ENCODE measurements around the gene STRADA. TPM values are rescaled to one million over a fixed set of nuclear protein-coding genes. Genes with fewer than 3 reads are reported as not detected.

Gene STRADA
- total and polyA plus RNA-seq, 2 of the 8 experiments (the other 6 are each of a cell fraction or from before 2014, with no cell fraction given) = 35.6 to 43.3 TPM

GRCh38 chr17:63773272-63774140 lies 31.9 kb upstream of the STRADA start, which contains the start of gene CCDC47 (continued):
- TF ChIP-seq, protein P1, sequence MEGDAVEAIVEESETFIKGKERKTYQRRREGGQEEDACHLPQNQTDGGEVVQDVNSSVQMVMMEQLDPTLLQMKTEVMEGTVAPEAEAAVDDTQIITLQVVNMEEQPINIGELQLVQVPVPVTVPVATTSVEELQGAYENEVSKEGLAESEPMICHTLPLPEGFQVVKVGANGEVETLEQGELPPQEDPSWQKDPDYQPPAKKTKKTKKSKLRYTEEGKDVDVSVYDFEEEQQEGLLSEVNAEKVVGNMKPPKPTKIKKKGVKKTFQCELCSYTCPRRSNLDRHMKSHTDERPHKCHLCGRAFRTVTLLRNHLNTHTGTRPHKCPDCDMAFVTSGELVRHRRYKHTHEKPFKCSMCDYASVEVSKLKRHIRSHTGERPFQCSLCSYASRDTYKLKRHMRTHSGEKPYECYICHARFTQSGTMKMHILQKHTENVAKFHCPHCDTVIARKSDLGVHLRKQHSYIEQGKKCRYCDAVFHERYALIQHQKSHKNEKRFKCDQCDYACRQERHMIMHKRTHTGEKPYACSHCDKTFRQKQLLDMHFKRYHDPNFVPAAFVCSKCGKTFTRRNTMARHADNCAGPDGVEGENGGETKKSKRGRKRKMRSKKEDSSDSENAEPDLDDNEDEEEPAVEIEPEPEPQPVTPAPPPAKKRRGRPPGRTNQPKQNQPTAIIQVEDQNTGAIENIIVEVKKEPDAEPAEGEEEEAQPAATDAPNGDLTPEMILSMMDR (IDR thresholded peaks at IDR 0.05; ENCODE audit: control extremely low read depth in 1 of 3, insufficient read depth in 1 of 3, low read depth in 1 of 3, low read length in 3 of 3) = no peak
- TF ChIP-seq, protein P2, sequence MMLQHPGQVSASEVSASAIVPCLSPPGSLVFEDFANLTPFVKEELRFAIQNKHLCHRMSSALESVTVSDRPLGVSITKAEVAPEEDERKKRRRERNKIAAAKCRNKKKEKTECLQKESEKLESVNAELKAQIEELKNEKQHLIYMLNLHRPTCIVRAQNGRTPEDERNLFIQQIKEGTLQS (IDR thresholded peaks at IDR 0.05; ENCODE audit: insufficient read depth, low read depth, low read length) = no peak
- no peak for TF ChIP-seq POU5F1 (IDR thresholded peaks at IDR 0.05; ENCODE audit: low read depth, low read length)
- peak; percentile 89 for TF ChIP-seq CHD2 (IDR thresholded peaks at IDR 0.05; ENCODE audit: low read length)
- no peak for TF ChIP-seq BCL11A (IDR thresholded peaks at IDR 0.05; ENCODE audit: low read depth in 2 of 2, low read length in 2 of 2)
- no peak for TF ChIP-seq GTF2F1 (IDR thresholded peaks at IDR 0.05; ENCODE audit: borderline replicate concordance, low read depth, low read length)
- TF ChIP-seq POLR2A (IDR thresholded peaks at IDR 0.05; ENCODE audit: control extremely low read depth in 1 of 2, low read depth in 2 of 2, low read length in 2 of 2) = peak; percentile 63 to 83
- TF ChIP-seq RBBP5 (IDR thresholded peaks at IDR 0.05; ENCODE audit: borderline replicate concordance, low read depth, low read length) = no peak; the same call in 1 of the 2 replicates
- TF ChIP-seq JUN (IDR thresholded peaks at IDR 0.05; ENCODE audit: low read depth, low read length) = no peak
- peak; percentile 89 for TF ChIP-seq TBP (IDR thresholded peaks at IDR 0.05; ENCODE audit: low read depth, low read length)
- TF ChIP-seq BRCA1 (IDR thresholded peaks at IDR 0.05; ENCODE audit: low read depth, low read length) = peak; percentile 67; the same call in 1 of the 2 replicates
- TF ChIP-seq ZNF274 (IDR thresholded peaks at IDR 0.05; ENCODE audit: borderline replicate concordance, extremely low read depth, low read length) = no peak
- peak; percentile 82; the same call in 1 of the 2 replicates for TF ChIP-seq FOSL1 (IDR thresholded peaks at IDR 0.05; ENCODE audit: insufficient read depth, low read depth, low read length)
- TF ChIP-seq, protein P3, sequence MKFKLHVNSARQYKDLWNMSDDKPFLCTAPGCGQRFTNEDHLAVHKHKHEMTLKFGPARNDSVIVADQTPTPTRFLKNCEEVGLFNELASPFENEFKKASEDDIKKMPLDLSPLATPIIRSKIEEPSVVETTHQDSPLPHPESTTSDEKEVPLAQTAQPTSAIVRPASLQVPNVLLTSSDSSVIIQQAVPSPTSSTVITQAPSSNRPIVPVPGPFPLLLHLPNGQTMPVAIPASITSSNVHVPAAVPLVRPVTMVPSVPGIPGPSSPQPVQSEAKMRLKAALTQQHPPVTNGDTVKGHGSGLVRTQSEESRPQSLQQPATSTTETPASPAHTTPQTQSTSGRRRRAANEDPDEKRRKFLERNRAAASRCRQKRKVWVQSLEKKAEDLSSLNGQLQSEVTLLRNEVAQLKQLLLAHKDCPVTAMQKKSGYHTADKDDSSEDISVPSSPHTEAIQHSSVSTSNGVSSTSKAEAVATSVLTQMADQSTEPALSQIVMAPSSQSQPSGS (IDR thresholded peaks at IDR 0.05; ENCODE audit: low read length) = peak; percentile 99
- TF ChIP-seq KDM5A (IDR thresholded peaks at IDR 0.05; ENCODE audit: low read length) = no peak
- TF ChIP-seq RAD21 (IDR thresholded peaks at IDR 0.05 in 1 of 2, conservative IDR thresholded peaks at IDR 0.05 in 1 of 2; ENCODE audit: low read depth in 2 of 2, low read length in 2 of 2) = no peak
- no peak for TF ChIP-seq NANOG (IDR thresholded peaks at IDR 0.05; ENCODE audit: insufficient read depth, low read depth, low read length, poor library complexity, severe bottlenecking)
- TF ChIP-seq BACH1 (IDR thresholded peaks at IDR 0.05; ENCODE audit: low read length) = no peak
- peak; percentile 56; the same call in 1 of the 2 replicates for TF ChIP-seq JUND (IDR thresholded peaks at IDR 0.05; ENCODE audit: low read length)

All from H1 (cell line).